SKM-1 treated with dmso at 0.1 percent for 144 hours (cell line): Measurements from ENCODE around the gene TBC1D3B.
"Not testable (repeated sequence)": the region's sequence is repeated elsewhere in the genome, so short reads cannot be mapped to it uniquely, and the experiment has no call there.

ENCODE experiments used
- DNase-seq: peaks from one replicate; lab custom pipeline; 2025; ENCODE audit not compliant: unreplicated experiment; lab: John Stamatoyannopoulos, UW

The TBC1D3B gene

GRCh38 chr17:36131421-36131820 lies 45.0 kb downstream of the TBC1D3B start:
- DNase-seq: peak; percentile 92

GRCh38 chr17:36130346-36130745 lies 46.1 kb downstream of the TBC1D3B start:
- DNase-seq: no peak

GRCh38 chr17:36129616-36130015 lies 46.8 kb downstream of the TBC1D3B start:
- DNase-seq: no peak

GRCh38 chr17:36128411-36128978 lies 47.9 kb downstream of the TBC1D3B start:
- no peak for DNase-seq

GRCh38 chr17:36127911-36128310 lies 48.5 kb downstream of the TBC1D3B start:
- DNase-seq: no peak

GRCh38 chr17:36127199-36127893 lies 49.1 kb downstream of the TBC1D3B start:
- no peak for DNase-seq

- DNase-seq: no peak
These were observed 51.3 kb downstream of the TBC1D3B start for GRCh38 chr17:36124879-36125824.

- no peak for DNase-seq
These were observed 53.0 kb downstream of the TBC1D3B start for GRCh38 chr17:36123431-36123830.

- DNase-seq: not testable (repeated sequence)
These were observed 55.3 kb downstream of the TBC1D3B start for GRCh38 chr17:36121099-36121498.

GRCh38 chr17:36120221-36120620 lies 56.2 kb downstream of the TBC1D3B start:
- no peak for DNase-seq

GRCh38 chr17:36118477-36119353 lies 57.7 kb downstream of the TBC1D3B start:
- DNase-seq: no peak

GRCh38 chr17:36117505-36118382 lies 58.7 kb downstream of the TBC1D3B start:
- no peak for DNase-seq
